Measurements from ENCODE around the gene SLC10A2.
"Not testable (repeated sequence)": the region's sequence is repeated elsewhere in the genome, so short reads cannot be mapped to it uniquely, and the experiment has no call there.

The SLC10A2 gene

DNA sequence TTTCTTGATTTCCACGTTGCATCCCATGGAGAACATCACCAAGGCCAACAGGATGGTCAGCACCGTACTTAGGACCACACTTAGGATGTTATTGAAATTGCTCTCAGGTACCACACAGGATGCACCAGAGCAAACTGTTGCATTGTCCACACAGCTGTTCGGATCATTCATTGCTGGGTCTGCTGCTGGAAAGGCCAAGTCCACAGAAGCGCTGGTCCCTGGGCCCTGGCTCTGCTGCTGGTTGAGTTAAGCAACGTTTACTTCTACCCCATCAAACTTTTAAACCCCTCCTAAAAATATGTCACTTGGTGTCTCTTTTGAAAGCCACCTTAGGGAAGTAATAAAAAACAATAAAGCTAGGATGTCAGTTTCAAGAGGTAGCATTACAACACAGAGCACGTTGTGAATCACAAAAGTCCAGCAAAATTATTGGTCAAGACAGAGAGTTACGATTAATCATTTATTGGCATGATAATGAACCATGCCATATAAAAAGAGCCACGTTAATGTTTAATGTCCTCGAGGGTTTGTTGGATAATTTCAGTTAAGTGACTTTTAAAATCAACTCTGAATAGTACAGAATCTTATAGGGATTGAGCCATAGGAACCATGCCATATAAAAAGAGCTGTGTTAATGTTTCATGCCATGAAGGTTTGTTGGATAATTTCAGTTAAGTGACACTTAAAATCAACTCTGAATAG is at the start of gene SLC10A2:
Gene SLC10A2 (minus strand): TSS at position 339 of the 702 bp plus-strand sequence. CDS start 168 bp downstream, at position 171.
- no peak for DNase-seq (ENCODE audit: low read depth)
- TF ChIP-seq CTCF (conservative IDR thresholded peaks at IDR 0.05; ENCODE audit: low read length): no peak
- H3K4me3 ChIP-seq (ENCODE audit: low read length): no peak within 1 kb of the TSS

GRCh38 chr13:103107580-103107979 is 41.4 kb upstream of the SLC10A2 start:
- TF ChIP-seq CTCF (conservative IDR thresholded peaks at IDR 0.05; ENCODE audit: low read length): no peak
- no peak for DNase-seq (ENCODE audit: low read depth)
- no peak overlapping the region for H3K4me3 ChIP-seq (ENCODE audit: low read length)

GRCh38 chr13:103104340-103104739 is 38.1 kb upstream of the SLC10A2 start:
- no peak for TF ChIP-seq CTCF (conservative IDR thresholded peaks at IDR 0.05; ENCODE audit: low read length)
- DNase-seq (ENCODE audit: low read depth): no peak

DNA sequence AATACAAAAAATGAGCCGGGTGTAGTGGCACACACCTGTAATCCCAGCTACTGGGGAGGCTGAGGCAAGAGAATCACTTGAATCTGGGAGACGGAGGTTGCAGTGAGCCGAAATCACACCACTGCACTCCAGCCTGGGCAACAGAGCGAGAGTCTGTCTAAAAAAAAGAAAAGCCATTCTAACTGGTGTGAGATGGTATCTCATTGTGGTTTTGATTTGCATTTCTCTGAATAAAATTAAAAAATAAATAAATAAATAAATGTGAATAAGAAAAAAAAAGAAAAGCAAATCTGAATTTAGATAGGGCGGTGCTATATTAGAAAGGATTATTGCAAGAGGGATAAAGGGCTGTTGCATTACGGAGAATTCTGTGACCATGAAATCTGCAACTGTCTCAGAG is 37.2 kb upstream of the SLC10A2 start:
- DNase-seq (ENCODE audit: low read depth); H3K4me3 ChIP-seq (ENCODE audit: low read length): not testable (repeated sequence)

More at GRCh38 chr13:103104340-103104739, 38.1 kb upstream of the SLC10A2 start:
- no peak overlapping the region for H3K4me3 ChIP-seq (ENCODE audit: low read length)

DNA sequence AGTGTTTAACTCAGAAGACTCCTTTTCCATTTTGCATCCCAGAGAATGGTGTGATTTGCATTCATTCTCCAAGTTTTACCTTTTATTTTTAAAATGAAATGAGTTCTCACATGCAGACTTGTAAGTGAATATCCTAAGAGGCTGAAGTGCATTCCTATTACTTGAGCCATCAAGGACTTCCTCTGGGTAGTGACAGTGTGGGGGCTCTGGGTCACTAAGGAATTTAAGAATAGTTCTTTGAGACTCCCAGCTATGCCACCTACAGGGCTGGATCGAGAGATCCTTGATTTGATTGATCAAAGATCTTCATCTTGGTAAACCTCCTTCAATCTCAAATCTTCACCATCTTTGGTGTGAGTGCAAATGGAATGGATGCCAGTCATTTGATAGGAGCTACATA is 36.3 kb upstream of the SLC10A2 start:
- DNase-seq (ENCODE audit: low read depth): no peak
- no peak overlapping the region for H3K4me3 ChIP-seq (ENCODE audit: low read length)
- TF ChIP-seq CTCF (conservative IDR thresholded peaks at IDR 0.05; ENCODE audit: low read length): no peak

GRCh38 chr13:103101901-103102300 is 35.7 kb upstream of the SLC10A2 start:
- TF ChIP-seq CTCF (conservative IDR thresholded peaks at IDR 0.05; ENCODE audit: low read length): no peak
- no peak overlapping the region for H3K4me3 ChIP-seq (ENCODE audit: low read length)
- DNase-seq (ENCODE audit: low read depth): no peak

DNA sequence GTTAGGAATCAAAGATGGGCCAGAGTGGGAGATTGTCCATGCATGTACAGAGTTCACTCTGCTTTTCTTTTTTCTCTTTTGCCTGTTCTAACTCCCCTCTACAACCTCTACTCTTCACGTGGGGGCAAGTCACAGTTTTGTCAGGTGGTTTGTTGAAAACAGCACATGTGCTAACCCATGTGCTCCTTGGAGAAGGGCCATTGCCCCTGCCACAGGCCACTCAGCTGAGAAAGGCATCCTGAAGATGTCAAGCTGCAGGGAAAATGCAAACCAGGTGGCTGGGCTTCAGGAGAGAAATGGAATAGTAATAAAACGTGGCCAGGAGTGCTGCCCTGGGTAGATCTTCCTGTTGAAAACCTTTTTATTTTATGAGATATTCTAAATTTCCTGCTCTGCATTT is 35.3 kb upstream of the SLC10A2 start:
- DNase-seq (ENCODE audit: low read depth): no peak
- no peak for TF ChIP-seq CTCF (conservative IDR thresholded peaks at IDR 0.05; ENCODE audit: low read length)
- H3K4me3 ChIP-seq (ENCODE audit: low read length): no peak overlapping the region

Data from AG10803 (cell line).